ENCODE results near the gene SLC26A11.
"Not testable (repeated sequence)": the region's sequence is repeated elsewhere in the genome, so short reads cannot be mapped to it uniquely, and the experiment has no call there.

SLC26A11 gene

GRCh38 chr17:80243526-80244433 is 23.6 kb downstream of the SLC26A11 start:
- DNase-seq (ENCODE audit: low read depth): no peak

GRCh38 chr17:80244448-80244847 is 24.2 kb downstream of the SLC26A11 start:
- DNase-seq (ENCODE audit: low read depth): not testable (repeated sequence)

- DNase-seq (ENCODE audit: low read depth): no peak
Observed at GRCh38 chr17:80244871-80245509, 24.8 kb downstream of the SLC26A11 start.

- DNase-seq (ENCODE audit: low read depth): no peak
Observed at GRCh38 chr17:80245566-80246265, 25.5 kb downstream of the SLC26A11 start.

GRCh38 chr17:80246266-80246681 is 26.0 kb downstream of the SLC26A11 start:
- DNase-seq (ENCODE audit: low read depth): no peak

- DNase-seq (ENCODE audit: low read depth): no peak
Observed at GRCh38 chr17:80246726-80247125, 26.5 kb downstream of the SLC26A11 start.

GRCh38 chr17:80247561-80247960 is 27.3 kb downstream of the SLC26A11 start:
- no peak for DNase-seq (ENCODE audit: low read depth)

GRCh38 chr17:80248001-80248893 is 28.0 kb downstream of the SLC26A11 start:
- DNase-seq (ENCODE audit: low read depth): no peak

GRCh38 chr17:80248894-80249710 is 28.9 kb downstream of the SLC26A11 start:
- no peak for DNase-seq (ENCODE audit: low read depth)

- no peak for DNase-seq (ENCODE audit: low read depth)
Observed at GRCh38 chr17:80251966-80252365, 31.7 kb downstream of the SLC26A11 start.

GRCh38 chr17:80252871-80253270 is 32.6 kb downstream of the SLC26A11 start:
- DNase-seq (ENCODE audit: low read depth): peak; percentile 73

- no peak for DNase-seq (ENCODE audit: low read depth)
Observed at GRCh38 chr17:80253631-80254395, 33.6 kb downstream of the SLC26A11 start.

- no peak for DNase-seq (ENCODE audit: low read depth)
Observed at GRCh38 chr17:80254396-80255251, 34.4 kb downstream of the SLC26A11 start.

GRCh38 chr17:80256034-80256350 is 35.8 kb downstream of the SLC26A11 start:
- no peak for DNase-seq (ENCODE audit: low read depth)

GRCh38 chr17:80257716-80258213 is 37.5 kb downstream of the SLC26A11 start:
- no peak for DNase-seq (ENCODE audit: low read depth)

GRCh38 chr17:80258296-80258695 is 38.1 kb downstream of the SLC26A11 start:
- not testable (repeated sequence) for DNase-seq (ENCODE audit: low read depth)

- no peak for DNase-seq (ENCODE audit: low read depth)
Observed at GRCh38 chr17:80259457-80260068, 39.3 kb downstream of the SLC26A11 start.

- peak; percentile 63 for DNase-seq (ENCODE audit: low read depth)
Observed at GRCh38 chr17:80260069-80260535, 39.9 kb downstream of the SLC26A11 start.
